ENCODE data around the gene ZNF497. TPM values are rescaled to one million over a fixed set of nuclear protein-coding genes. Genes with fewer than 3 reads are reported as not detected.

ZNF497 gene
- total RNA-seq, 1 donor from 2014 or later = 3.5 TPM

DNA sequence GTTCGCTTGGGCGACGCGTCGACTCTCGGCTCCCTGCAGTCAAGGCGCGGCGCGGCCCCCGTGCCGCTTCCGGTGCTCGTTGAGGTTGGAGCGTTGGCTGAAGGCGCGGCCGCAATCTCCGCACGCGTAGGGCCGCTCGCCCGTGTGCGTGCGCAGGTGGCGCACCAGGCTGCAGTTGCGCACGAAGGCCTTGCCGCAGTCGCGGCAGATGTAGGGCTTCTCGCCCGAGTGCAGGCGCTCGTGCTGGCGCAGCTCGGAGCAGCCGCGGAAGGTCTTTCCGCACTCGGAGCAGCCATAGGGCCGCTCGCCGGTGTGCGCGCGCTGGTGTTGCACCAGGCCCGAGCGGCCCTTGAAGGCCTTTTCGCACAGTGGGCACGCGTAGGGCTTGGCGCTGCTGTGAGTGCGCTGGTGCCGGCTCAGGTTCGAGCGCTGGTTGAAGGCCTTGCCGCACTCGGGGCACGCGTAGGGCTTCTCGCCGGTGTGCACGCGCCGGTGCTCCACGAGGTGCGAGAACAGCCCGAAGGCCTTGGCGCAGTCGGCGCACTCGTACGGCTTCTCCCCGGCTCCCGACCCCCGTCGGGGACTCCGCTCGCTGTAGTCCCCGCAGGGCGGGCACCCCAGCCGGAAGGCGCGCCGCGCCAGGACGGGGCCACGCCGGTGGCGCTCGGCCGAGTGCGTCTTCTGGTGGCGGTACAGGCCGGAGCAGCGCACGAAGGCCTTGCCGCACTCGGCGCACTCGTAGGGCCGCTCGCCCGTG is 5.3 kb upstream of the ZNF497 start:
- DNase-seq (ENCODE audit: low spot score) = no peak

DNA sequence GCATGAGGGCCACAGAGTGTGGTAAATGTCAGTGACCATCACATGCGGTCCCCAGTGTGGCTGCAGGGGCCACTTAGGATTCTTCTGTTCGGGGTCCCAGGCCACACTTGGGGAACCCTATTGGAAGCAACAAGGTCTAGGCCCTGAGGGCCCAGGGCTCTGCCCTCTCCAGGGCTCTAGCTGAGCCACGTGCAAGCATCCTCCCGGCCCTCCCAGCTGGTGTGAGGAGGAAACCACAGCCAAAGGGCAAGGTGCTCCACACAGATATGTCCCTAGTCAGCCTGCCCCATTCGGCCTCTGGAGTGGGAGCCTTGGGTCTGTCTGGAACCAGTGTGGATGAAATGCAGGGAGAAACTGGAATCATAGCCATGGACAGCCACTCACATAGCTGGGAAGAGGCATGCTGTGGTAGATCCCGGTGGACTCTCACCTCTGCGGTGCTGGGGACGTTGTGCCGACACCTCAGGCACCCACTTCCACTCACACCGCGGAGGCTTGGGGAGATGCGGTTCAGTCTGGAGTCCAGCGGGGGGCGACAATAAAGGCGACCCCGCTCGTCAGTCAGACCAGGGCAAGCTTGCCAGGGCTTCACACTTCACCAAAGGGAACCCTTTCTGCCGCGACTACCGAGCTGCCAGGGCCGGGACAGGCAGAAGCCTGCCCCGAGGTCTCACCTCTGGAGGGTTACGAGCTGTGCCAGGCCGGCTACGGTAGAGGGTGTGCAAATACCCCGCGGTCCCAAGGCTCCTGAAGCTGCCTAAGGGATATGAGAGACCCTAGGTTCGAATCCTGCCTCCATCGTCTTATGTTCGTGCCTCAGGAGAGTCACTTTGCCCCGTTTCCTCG is 4.3 kb upstream of the ZNF497 start:
- DNase-seq (ENCODE audit: low spot score) = no peak

DNA sequence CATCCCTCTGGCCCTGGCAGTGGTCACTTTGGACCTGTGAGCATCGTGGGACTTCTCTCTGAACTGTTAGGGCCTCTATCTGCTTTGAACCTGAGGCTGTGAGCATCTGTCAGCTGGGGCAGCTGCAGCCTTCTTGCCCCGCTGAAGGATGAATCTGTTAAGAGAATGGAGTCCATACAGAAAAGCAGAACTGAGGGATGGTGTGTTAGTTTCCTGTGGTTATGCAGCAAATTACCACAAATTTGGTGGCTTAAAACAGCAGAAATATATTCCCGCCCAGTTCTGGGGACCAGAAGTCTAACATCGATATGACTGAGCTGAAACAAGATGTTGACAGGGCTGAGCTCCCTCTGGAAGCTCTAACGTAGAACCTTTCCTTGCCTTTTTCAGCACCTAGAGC is 1.6 kb upstream of the ZNF497 start:
- no peak for DNase-seq (ENCODE audit: low spot score)

DNA sequence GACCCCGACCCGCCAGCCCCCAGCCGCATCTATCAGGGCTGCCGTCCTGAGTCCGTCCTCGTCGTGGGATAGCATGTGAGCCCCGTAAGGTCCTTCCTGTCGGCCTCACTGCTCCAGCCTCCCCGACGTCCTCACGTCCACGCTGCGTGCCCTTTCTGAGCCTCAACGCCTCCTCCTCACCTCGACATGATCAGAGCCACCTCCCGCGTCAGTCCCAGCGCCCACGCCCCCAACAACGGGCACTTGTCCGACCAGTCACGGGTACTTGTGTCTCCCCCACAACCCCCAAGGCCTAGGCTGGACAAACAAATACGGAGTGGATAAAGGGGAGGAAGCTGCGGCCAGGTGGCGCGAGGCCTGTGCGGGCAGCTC is 665 bp downstream of the ZNF497 start:
- no peak for DNase-seq (ENCODE audit: low spot score)

DNA sequence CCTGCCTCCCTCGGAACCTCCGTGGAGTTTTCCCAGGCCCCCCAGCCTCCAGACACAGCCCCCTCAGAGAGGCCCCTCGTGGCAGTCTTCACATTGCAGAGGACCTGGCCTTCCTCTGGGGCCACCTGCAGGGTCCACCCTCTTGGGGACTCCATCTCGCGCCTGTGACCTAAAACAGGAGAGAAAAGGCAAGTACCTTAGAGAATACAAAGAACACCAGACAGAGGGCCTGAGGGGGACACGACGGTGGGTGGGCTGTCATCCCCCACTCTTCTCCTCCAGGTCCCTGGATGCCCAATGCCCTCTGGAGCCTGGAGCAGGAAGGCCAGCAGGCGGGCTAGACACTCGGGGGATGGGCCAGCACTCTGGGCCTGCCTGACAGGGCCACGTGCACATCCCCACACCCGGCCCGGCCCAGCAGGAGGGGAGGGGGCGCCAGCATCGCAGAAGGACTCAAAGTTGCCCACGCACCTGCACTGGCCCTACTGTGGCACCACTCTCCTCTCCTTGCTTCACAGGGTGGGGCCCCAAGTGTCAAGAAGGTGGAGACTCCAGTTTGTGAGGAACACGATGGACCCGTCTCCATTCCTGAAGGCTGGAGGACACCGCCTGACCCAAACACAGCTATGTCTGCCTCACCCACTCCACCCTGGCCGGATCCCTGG is 4.9 kb downstream of the ZNF497 start:
- no peak for DNase-seq (ENCODE audit: low spot score)

DNA sequence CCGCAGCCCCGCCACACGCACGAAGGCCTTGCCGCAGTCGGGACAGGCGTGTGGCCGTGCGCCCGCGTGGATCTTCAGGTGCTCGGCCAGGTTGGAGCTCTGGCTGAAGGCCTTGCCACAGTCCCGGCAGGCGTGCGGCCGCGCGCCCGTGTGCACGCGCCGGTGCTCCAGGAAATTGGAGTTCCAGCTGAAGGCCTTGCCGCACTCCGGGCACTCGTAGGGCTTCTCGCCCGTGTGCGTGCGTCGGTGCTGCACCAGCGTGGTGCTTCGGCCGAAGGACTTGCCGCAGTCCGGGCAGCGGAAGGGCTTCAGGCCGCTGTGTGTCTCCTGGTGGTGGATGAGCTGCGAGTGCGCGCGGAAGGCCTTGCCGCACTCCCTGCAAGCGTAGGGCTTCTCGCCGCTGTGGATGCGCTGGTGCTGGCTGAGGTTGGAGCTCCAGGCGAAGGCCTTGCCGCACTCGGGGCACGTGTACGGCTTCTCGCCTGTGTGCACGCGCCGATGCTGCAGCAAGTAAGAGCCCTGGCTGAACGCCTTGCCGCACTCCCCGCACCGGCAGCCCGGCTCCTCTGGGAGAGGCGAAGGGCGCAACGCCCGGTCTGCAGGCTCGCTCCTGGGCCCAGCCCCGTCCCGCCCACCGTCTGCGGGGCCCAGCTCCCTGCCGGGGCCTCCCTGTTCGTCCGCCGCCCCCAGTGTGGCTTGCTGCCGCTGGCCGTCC is 5.6 kb downstream of the ZNF497 start:
- no peak for DNase-seq (ENCODE audit: low spot score)

DNA sequence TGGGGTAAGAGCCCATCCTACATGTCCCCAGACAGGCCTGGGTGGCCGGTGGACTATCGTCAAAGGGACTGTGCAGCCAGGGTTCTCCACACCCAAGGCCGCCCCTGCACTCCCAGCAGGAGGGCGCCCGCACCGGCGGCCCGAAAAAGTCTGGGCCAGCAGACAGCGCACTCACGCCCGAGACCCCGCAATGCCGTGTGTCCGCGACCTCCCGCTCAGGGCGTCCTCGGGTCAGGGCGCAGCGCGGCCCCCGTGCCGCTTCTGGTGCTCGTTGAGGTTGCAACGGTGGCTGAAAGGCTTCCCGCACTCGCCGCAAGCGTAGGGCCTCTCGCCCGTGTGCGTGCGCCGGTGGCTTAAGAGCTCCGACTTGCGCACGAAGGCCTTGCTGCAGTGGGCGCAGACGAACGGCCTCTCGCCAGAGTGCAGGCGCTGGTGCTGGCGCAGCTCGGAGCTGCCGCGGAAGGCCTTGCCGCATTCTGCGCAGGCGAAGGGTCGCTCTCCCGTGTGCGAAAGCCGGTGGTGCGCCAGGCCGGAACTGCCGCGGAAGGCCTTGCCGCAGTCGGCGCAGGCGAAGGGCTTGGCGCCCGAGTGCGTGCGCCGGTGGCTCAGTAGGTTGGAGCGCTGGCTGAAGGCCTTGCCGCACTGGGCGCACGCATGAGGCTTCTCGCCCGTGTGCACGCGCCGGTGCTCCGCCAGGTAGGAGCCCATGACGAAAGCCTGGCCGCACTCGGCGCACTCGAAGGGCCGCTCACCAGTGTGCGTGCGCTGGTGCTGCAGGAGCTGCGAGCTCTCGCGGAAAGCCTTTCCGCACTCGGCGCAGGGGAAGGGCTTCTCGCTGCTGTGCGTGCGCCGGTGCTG is 6.4 kb downstream of the ZNF497 start:
- no peak for DNase-seq (ENCODE audit: low spot score)

DNA sequence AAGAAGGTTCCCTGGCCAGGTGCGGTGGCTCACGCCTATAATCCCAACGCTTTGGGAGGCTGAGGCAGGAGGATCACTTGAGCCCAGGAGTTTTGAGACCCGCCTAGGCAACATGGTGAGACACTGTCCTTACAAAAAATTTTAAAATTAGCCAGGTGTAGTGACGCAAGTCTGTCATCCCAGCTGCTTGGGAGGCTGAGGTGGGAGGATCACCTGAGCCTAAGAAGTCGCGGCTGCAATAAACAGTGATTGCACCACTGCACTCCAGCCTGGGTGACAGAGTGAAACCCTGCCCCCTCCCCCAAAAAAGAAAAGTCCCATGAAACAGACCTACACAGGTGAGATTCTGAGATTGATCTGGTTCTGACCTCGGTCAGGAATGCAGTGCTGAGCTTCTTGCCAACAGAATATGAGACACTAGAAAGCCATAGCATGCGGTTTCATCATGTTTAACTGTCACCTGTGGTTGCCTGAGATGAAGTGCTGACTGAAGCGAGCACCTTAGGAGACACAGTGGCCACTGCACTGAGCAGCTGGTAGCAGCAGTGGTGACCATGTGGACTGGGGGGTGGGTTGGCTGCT is 7.2 kb downstream of the ZNF497 start:
- DNase-seq (ENCODE audit: low spot score) = no peak

DNA sequence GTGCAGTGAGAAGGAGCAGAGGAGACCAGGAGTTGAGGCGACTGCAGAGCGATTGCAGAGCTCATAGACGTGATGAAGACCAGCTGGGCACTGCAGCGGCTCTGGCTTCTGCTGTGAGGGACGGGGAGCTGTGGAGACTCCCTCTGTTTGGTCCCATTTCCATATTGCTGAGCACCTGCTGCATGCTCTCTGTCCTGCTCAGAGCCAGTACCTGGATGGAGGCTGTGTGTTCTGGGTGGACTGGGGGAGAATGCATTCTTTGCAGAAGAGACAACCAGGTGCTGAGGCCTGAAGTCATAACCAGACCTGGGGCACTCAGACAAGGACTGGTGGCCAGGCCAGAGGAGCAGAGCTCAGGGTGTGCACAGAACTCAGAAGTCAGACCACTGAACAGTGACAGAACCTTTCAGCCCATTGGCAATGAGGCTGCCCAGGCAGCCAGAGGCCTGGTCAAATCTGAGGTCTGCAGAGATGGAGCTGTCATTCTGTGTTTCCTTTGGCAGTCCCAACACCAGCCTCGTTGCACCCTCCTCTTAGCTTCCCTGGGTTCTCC is 8.0 kb downstream of the ZNF497 start:
- DNase-seq (ENCODE audit: low spot score) = no peak

DNA sequence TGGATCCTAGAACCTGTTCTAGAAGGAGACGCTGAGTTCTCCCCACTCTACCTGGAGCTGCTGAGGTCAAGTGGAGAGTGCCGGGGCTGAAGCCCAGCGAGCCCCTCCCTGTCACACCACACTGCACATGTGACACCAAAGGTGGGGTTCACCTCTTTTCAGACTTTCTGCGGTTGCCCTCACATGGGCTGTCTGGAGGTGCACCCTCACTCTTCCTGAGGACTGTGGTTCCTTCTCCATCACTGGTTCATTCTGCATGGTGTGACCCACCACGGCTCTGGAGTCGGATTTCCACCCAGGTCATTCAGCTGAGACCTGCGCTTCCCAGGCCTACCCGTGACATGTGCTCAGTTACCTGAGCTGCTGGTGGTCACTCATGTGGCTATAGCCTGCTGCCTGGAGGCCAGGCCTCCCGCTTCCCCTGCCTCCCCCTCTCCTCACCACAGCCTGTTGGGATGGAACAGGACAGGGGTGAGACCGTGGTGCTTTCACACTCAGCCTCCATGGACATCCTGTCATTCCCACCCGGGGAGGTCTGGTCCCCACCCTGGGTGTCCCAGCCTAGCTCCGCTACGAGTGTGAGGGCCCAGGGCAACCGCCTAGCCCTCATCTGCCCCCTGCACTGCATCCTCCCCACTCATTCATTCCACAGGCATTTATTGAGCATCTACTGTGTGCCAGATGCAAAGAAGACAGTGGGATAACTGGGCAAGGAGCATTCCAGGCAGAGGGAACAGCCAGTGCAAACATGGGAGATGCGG is 8.7 kb downstream of the ZNF497 start:
- no peak for DNase-seq (ENCODE audit: low spot score)

DNA sequence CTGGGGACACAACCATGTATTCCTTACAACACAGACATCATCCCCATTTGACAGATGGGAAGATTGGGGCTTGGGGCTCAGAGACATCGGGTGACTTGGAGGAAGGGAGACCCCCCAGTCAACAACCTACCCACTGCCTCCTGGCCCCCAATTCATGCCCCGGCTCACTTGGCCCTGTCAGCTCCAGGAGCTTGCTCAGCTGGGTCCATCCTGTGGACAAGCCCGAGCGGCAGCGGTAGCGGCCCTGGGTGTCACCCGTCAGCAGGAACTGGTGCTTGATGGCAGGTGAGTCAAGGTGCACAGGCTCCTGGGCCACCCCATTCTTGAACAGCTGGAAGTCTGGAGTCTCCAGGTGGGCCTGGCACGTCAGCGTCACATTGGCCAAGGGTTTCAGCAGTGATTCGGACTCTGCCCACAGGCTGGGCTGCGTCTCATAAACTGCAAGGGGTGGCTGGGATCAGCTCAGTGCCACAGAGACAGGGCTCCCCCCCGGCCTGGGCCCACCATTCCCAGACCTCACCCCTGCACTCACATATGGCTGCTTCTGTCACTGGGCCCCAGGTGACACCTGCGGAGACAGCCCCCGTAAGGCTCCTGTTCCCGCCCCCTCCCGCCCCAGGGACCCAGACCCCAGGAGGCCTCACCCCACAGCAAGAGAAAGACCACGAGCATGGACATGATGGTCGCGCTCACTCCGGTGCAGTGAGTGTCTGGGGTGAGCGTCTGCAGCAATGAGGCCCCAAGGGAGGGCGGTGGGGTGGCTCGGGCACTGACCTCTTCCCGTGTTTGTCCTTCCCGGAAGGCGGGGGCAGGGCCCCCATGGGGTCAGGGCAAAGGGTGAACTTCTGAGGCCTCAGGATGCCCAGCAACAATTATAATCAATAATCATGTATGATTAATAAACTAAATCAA is 9.5 kb downstream of the ZNF497 start, which contains the start of gene A1BG:
Gene A1BG, minus strand, starts transcription at position 733 of the 912 bp plus-strand sequence. Its CDS starts 55 bp downstream, at position 678.
- no peak for DNase-seq (ENCODE audit: low spot score)

DNA sequence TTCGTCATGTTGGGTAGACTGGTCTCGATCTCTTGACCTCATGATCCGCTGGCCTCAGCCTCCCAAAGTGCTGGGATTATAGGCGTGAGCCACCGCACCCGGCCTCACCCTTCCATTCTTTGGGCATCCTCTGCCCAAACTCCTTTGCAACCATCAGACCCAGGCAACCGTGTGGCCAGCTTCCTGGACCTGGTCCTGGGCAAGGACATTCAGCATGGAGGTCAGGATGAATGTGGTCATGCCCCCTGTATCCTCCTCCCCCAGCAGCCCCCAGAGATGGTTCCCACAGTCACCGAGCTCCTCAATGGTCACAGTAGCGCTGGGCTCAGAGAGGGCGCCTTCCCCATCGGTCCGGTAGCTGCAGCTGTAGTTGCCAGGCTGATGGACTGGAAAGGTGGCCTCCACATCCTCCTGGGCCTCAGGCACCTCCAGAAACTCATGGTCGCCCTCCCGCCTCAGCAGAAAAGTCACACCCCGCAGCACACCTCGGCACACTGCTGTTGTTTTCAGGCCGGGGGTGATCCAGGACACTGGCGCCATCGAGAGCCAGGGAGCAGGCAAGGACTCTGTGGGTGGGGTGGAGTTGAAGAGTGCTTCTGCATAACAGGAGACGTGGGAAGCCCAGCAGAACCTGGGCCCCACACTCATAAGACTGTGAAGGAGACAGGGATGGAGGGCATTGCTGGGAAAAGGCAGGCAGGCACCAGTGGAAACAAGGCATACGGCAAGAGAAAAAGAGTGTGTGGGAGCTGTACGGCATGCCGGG is 10.4 kb downstream of the ZNF497 start:
- no peak for DNase-seq (ENCODE audit: low spot score)

DNA sequence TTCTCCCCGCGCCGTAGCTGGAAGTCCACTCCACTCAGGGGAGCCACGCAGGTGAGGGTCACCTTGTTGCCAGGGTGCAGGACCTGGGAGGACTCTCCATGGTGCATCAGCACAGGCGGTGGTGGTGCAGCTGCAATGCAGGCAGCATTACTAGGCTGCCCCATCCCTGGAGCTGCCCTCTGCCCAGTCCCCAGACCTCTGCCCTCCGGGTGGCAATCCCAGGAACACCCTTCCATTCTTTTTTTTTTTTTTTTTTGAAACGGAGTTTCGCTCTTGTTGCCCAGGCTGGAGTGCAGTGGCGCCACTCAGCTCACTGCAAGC is 11.0 kb downstream of the ZNF497 start:
- DNase-seq (ENCODE audit: low spot score) = no peak

DNA sequence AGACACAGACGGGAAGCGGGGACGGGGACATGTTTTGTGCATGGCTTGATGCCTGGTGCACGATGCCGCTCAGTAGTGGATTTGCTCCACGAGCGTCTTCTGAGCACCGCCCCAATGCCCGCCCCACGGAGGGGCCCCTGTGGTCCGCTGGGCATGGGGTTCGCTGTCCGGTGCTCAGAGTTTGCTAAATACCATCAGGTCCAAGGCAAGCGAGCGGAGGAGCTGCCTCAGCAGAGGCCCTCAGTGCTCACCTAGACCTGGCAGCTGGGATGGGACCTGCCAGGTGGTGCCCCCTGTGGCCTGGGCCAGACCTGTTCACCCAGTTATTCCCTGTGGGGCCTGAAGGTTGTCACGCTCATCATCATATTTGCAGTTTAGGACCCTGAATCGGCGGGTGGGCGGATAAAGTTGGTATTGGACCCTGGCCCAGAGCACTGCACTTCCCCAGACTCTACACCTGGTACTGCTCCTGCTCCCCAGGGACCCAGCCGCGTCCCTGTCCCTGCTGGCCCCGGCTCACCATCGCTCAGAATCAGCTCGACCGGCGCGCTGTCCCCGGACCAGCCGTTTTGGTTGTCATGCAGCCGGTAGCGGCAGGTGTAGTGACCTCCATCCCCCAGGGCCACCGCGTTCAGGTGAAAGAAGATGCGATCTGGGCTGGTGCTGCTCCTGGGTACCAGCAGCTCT is 11.5 kb downstream of the ZNF497 start:
- DNase-seq (ENCODE audit: low spot score) = no peak

DNA sequence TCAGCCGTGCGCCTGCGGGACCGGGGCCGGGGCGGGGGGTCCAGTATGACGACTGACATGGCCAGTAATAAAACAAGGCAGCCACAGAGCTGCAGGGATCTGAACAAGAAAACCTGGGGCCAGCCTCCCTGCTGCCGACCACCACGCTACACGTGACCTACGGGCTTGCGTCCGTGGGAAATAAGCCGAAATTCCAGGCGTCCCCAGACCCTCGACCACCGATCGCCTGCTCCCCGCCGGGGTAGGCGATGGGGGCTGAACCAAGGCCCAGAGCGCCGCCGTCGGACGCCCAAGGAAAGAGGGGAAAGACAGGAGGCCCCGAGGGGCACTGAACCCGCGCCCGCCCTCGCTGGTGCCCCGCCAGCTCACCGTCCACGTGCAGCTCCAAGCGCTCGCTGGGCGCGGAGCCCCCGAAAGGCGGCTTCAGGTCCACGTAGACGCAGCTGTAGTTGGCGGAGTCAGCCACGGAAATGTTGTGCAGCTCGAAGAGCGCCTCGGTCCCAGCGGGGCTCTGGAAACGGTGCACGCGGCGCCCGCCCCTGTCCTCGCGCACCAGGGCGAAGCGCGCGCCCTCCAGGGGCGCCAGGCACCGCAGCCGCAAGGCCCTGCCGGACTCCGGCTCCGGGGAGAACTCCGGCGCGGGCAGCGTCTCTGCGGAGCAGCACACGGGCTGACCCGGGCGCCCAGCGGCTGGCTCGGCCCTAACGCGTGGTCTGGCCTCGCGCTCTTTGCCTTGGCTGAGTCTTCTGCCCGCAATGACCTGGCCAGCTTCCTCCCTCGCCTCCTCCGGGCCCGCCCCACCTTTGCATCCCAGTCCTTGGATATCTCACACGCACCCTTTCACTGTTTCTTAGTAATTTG is 12.3 kb downstream of the ZNF497 start:
- DNase-seq (ENCODE audit: low spot score) = no peak

DNA sequence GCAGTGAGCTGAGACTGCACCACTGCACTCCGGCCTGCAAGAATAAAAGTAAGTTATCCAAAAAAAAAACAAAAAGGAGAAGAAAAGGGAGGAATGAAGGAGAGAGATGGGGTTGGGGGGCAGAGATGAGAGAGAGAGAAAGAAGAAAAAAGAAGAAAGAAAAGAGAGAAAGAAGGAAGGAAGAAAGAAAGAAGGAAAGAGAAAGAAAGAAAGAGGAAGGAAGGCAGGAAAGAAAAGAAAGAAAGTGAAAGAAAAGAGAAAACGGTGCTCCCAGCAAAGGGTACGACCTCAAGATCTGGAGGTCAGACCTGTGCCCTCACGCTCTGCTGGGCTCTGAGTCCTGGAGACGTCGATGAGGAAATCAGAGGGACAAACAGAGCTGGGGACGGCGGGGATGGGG is 13.0 kb downstream of the ZNF497 start:
- no peak for DNase-seq (ENCODE audit: low spot score)
